Activated CD8-positive, alpha-beta memory T cell treated with anti-CD3 and anti-CD28 coated beads for 24 hours (primary cell): ENCODE data around the gene LCK.
"Not testable (repeated sequence)": the region's sequence is repeated elsewhere in the genome, so short reads cannot be mapped to it uniquely, and the experiment has no call there.

Source experiments
- DNase-seq: peaks from one replicate; pipeline ENCODE4 v3.0.0-alpha.2; 2020

The LCK gene

GRCh38 chr1:32274646-32275340, 23.7 kb downstream of the LCK start:
- DNase-seq: peak; percentile 62

- DNase-seq: peak; percentile 62
Observed at GRCh38 chr1:32275424-32275823, 24.4 kb downstream of the LCK start.

- no peak for DNase-seq
Observed at GRCh38 chr1:32276032-32276782, 25.1 kb downstream of the LCK start.

- DNase-seq: not testable (repeated sequence)
Observed at GRCh38 chr1:32284777-32285176, 33.7 kb downstream of the LCK start.

- DNase-seq: no peak
Observed at GRCh38 chr1:32285658-32286057, 34.6 kb downstream of the LCK start.

GRCh38 chr1:32286763-32287162, 35.7 kb downstream of the LCK start:
- no peak for DNase-seq

- DNase-seq: no peak
Observed at GRCh38 chr1:32289256-32289655, 38.2 kb downstream of the LCK start.

GRCh38 chr1:32291145-32291707, 40.2 kb downstream of the LCK start:
- no peak for DNase-seq

GRCh38 chr1:32291708-32292538, 40.9 kb downstream of the LCK start, which contains the start of gene HDAC1:
TSS of gene HDAC1 (plus strand) at chr1:32292083. CDS start at chr1:32292170, 87 bp downstream.
- DNase-seq: peak; percentile 98

GRCh38 chr1:32298211-32298610, 47.1 kb downstream of the LCK start:
- DNase-seq: not testable (repeated sequence)

- no peak for DNase-seq
Observed at GRCh38 chr1:32299327-32299726, 48.3 kb downstream of the LCK start.

- DNase-seq: no peak
Observed at GRCh38 chr1:32303358-32303757, 52.3 kb downstream of the LCK start.

- DNase-seq: no peak
Observed at GRCh38 chr1:32303997-32304622, 53.0 kb downstream of the LCK start.

- no peak for DNase-seq
Observed at GRCh38 chr1:32305310-32305709, 54.2 kb downstream of the LCK start.

- no peak for DNase-seq
Observed at GRCh38 chr1:32307324-32307723, 56.3 kb downstream of the LCK start.

- DNase-seq: no peak
Observed at GRCh38 chr1:32309960-32310359, 58.9 kb downstream of the LCK start.

- DNase-seq: no peak
Observed at GRCh38 chr1:32311709-32312393, 60.8 kb downstream of the LCK start.

- no peak for DNase-seq
Observed at GRCh38 chr1:32316903-32317277, 65.8 kb downstream of the LCK start.

GRCh38 chr1:32318127-32318869, 67.2 kb downstream of the LCK start:
- no peak for DNase-seq

GRCh38 chr1:32321712-32322291, 70.7 kb downstream of the LCK start:
- no peak for DNase-seq

GRCh38 chr1:32327204-32327603, 76.1 kb downstream of the LCK start:
- no peak for DNase-seq
